ENCODE data around the gene NLGN1. TPM values are rescaled to one million over a fixed set of nuclear protein-coding genes. Genes with fewer than 3 reads are reported as not detected.

Gene NLGN1
- total RNA-seq, 1 experiment from 2014 or later: 5.2 TPM

- Histone ChIP-seq H2BK12ac (ENCODE audit: insufficient read length, low read depth, low read length) (no peak overlapping the region), H2AK5ac (ENCODE audit: insufficient read length, low read length) (no peak overlapping the region), H2BK20ac (ENCODE audit: low read depth, low read length, poor library complexity, severe bottlenecking) (no peak overlapping the region), H3K27ac (ENCODE audit: insufficient read length, low read depth, low read length) (no peak overlapping the region), H4K20me1 (ENCODE audit: control insufficient read depth, insufficient read depth, insufficient read length) (no peaks in the 10 kb centered on the region), H2BK120ac (ENCODE audit: low read depth, low read length, poor library complexity, severe bottlenecking) (no peak overlapping the region), H3K4me1 (ENCODE audit: insufficient read depth, low read length) (no peaks in the 10 kb centered on the region; the same call in 1 of the 2 replicates), H3K4ac (ENCODE audit: low read depth, low read length) (no peak overlapping the region), H3K4me2 (ENCODE audit: insufficient read depth, insufficient read length, low read length) (no peak overlapping the region), H4K5ac (ENCODE audit: insufficient read length, low read depth, low read length) (no peak overlapping the region), H3K14ac (ENCODE audit: insufficient read depth, low read length) (no peak overlapping the region), H2AFZ (ENCODE audit: low read length) (no peak overlapping the region), H3K9me3 (ENCODE audit: control insufficient read depth, low read depth, low read length) (no peaks in the 10 kb centered on the region), H3K18ac (ENCODE audit: insufficient read length, low read depth, low read length) (no peak overlapping the region), H3K56ac (ENCODE audit: insufficient read length, low read depth, low read length) (no peak overlapping the region), H4K8ac (replicated peaks; ENCODE audit: insufficient read length, low read depth, low read length) (no peak overlapping the region), H4K91ac (ENCODE audit: insufficient read length, low read depth, low read length) (no peak overlapping the region), H2BK15ac (ENCODE audit: low read depth, low read length) (no peak overlapping the region), H3K27me3 (ENCODE audit: insufficient read depth, low read length) (no peaks in the 10 kb centered on the region), H3K23me2 (ENCODE audit: insufficient read length, low read depth, low read length, poor library complexity, severe bottlenecking) (no peaks in the 10 kb centered on the region), H3K9ac (ENCODE audit: extremely low read depth, insufficient read length, low read length) (no peak overlapping the region), H3K79me1 (ENCODE audit: insufficient read depth, low read depth, low read length, poor library complexity, severe bottlenecking) (no peaks in the 10 kb centered on the region), H3K79me2 (ENCODE audit: insufficient read depth, low read length) (no peaks in the 10 kb centered on the region), H2BK5ac (ENCODE audit: insufficient read length, low read length) (no peak overlapping the region), H3T11ph (ENCODE audit: low read length) (no peak overlapping the region), H3K23ac (ENCODE audit: insufficient read length, low read depth, low read length) (no peak overlapping the region)
- no peak overlapping the region for H3K27ac Mint-ChIP-seq
- DNase-seq: no peak
- no peak overlapping the region for H3K4me3 Mint-ChIP-seq
- no peaks in the 10 kb centered on the region for H3K36me3 Mint-ChIP-seq (ENCODE audit: insufficient read depth in 1 of 3, low read depth in 3 of 3)
- H3K9me3 Mint-ChIP-seq: no peaks in the 10 kb centered on the region
- no peak for TF ChIP-seq CTCF (conservative IDR thresholded peaks at IDR 0.05)
- peaks cover 16 to 19% of the 10 kb centered on the region in 2 experiments for H3K4me1 Mint-ChIP-seq
- H3K27me3 Mint-ChIP-seq (ENCODE audit: low read depth): no peaks in the 10 kb centered on the region
Observed at GRCh38 chr3:174294616-174295015, 897.1 kb downstream of the NLGN1 start.

All from H9 (cell line).